GF-D8 (cell line): ENCODE measurements around the gene FGF1.

Source experiments
- DNase-seq: peaks from one replicate; lab custom pipeline; 2025; lab: John Stamatoyannopoulos, UW

Gene FGF1

DNA sequence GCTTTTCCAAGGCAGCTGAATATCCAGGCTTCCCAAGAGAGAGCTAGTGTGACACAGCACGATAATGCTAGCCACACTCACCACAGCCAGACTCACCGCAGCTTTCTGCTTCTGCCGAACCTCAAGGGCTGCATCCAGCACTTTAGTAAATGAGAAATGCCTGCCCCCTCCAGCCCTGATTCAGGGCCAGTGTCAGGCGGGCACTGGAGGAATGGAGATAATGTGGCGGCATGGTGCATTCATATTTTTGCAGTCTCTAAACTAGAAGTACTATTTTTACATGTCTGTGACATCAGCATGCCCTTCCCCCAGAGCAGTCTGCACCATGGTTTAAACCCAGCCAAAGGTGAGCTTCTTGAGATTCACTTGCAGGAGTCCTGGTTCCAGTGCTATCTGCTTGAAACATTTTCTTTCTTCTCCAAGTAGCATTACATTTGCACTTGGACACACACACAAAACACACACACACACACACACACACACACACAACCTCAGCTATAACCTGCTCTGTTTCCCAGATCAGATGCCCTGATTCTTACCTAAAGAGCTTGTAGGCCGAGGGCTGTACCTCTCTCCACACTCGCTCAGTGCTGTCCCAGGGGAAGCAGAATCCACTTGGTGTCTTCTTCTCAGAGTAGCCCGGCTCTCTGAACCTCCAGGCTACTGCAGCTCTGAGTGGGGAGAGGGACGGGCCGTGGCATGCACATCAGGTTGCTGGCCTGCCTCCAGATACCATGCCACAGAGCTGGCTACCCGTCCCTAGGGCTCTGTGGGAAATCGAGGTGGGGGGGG lies at the start of gene FGF1:
TSS of gene FGF1 (minus strand) at position 673 of the 792 bp plus-strand sequence. CDS start 71,963 bp downstream, outside the sequence.
- DNase-seq, result no peak

DNA sequence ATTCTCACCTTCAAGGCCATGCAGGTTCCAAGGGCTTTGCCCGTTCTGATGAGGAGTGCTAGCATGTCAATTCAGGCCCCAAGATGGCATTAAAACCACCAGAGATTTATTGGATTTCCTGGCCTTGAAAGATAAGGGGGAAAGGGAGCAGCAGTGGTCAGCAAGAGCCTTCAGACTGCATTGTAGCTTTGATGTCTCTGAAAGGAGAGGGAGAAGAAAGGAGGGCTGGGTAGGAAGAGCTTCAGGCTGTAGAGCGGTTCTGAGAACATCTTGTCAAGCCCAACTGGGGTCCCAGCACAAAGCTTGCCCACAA lies 41.8 kb upstream of the FGF1 start:
- DNase-seq, result no peak

DNA sequence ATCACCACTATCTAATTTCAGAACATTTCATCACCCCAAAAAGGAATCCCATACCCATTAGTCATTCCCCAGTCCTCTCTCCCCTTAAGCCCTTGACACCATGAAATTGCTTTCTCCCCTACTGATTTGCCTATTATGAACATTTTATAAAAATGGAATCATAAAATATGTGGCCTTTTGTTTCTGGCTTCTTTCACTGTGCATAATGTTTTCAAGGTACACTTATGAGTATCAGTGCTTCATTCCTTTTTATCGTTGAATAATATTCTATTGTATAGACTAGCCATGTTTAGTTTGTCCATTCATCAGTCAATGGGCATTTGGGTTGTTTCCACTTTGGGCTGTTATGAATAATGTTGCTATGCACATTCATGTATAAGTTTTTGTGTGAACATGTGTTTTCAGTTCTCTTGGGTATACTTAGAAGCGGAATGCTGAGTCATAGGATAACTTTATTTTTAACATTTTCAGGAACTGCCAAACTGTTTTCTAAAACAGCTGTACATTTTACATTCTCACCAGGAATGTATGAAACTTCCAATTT lies 40.4 kb upstream of the FGF1 start:
- no peak for DNase-seq

DNA sequence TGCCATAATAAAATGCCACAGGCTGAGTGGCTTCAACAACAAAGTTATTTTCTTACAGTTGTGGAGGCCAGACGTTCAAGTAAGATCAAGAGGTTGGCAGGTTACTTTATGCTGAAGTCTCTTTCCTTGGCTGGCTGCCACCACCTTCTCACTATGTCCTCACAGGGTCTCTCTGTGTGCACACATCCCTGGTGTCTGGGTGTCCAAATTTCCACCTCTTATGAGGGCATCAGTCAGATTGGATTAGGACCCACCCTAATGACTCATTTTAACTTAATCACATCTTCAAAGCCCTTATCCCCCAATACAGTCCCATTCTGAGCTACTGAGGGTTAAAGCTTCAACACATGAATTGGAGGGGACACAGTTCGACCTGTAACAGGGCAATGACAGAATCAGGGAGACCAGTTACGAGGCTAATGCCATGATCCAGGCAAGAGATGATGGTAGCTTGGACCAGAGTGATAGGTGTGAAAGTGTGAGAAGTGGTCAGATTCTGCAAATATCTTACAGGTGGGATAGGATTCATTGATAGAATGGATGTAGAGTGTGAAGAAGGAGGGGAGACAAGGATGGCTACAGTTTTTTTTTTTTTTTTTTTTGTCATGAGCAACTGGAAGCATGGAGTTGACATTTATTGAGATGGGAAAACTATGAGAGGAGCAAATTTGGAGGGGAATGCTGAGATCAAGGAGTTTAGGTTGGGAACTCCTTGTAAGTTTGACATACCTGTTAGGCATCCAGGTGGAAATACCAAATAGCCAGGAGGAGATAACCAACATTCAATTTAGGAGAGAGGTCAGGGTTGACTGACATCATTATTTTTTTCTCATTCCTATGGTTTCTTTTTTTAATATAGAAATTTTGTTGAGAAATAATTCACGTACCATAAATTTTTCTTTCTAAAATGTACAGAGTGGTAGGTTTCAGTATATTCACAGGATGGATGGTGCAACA lies 39.6 kb upstream of the FGF1 start:
- no peak for DNase-seq

DNA sequence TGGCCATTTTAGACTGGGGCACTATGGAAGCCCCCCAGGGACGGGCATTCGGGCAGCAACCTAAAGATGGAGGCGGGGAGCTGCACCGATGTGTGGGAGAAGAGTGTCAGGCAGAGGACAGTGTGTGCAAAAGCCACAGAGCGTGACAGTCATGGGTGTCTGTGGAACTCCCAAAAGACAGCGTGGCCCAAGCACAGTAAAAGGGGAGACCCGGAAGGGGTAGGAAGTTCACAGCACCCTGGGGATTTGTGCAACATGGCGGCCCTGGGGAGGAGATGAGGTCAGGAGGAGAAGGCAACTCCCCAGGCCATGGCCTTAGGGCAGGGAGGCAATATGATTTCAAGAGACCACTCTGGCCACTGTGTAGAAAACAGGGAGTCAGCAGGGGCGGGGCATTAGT lies 38.9 kb upstream of the FGF1 start:
- DNase-seq, result no peak

DNA sequence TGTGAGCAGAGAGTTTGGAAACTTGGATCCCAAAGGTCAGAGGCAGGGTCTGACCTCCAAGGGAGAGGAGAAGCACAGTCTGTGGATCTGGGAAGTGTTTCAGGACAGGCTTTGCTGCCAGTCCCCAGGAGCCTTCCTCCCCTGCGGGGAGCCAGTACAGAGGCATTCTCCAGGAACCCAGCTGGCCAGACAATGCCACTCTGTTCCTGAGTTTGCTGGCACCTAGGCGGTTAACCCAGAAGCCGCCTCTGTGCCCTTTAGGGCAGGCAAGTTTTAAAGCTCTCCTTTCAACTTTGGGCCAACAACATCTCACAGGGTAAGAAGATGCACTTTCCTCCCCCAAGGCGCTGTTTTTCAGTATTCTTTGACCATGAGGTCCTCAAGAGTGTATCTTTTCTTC lies 37.0 kb upstream of the FGF1 start:
- DNase-seq, result no peak

DNA sequence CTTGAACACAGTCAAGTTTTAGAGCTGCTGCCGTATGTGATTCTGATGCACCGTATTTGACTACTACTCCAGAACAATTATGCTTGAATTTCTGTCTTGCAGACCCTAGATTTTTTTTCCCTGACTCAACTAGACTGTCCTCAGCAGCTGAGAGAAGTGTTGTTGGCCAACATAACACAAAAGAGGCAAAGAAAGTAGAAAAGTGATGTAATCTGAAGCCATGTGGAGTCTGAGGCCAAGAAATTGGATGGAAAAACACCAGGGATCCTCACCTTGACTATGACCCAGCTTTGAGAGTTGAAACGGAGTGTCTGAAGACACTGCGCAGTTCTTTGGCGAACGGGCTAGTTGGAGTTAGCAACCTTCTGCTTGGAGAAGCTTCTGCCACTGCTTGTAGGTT lies 36.3 kb upstream of the FGF1 start:
- DNase-seq, result no peak

DNA sequence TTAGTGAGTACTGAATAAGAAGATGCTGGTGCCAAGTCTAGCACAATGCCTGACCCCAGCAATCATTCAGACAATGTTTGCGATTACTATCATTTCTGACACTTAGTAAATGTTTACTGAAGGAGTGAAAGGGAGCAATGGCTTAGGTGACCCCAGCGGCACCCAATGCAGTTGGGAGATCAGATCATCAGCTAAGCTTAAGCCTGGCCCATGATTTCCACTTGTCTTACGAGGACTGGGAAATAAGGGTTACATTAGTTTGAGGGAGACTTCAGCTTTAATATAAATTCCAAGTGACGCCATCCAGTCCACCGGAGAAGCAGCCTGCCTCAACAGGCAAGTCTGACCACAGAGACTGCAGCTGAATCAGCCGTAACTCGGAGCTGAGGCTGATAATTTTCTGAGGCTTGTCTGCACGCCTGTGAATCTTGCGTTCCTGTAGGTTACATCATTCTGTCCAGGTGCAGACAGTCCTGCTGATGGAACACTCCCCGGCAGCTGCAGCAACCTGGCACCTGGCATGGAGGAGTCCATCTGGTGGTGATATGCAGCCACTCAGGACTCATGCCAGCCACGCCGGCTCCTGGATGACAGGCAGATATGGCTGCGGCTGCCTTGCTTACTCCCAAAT lies 34.9 kb upstream of the FGF1 start:
- DNase-seq, result no peak

DNA sequence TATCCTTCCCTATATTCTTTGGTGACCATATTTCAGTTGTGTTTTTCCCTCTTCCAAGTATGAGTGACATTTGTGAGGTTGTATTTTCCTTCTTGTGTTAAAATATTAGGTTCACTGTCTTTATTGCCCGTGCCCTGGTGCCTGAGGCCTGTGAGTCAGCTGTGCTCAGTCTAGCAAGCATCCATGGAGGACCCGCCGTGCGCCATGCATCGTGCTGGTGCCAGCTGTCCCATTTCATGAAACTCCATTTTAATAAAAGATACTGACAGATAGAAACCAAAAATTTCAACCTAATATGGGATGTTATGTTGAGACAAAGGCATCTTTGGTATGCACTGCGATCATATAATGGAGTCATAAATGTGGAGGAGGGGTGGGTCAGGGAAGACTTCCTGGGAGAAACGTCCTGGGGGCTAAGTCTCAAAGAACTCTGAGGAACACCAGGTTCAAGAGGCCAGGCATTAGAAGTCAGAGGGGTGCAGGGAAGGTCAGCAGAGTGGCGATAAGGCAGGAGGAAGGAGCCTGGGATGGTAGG lies 34.0 kb upstream of the FGF1 start:
- DNase-seq, result no peak

DNA sequence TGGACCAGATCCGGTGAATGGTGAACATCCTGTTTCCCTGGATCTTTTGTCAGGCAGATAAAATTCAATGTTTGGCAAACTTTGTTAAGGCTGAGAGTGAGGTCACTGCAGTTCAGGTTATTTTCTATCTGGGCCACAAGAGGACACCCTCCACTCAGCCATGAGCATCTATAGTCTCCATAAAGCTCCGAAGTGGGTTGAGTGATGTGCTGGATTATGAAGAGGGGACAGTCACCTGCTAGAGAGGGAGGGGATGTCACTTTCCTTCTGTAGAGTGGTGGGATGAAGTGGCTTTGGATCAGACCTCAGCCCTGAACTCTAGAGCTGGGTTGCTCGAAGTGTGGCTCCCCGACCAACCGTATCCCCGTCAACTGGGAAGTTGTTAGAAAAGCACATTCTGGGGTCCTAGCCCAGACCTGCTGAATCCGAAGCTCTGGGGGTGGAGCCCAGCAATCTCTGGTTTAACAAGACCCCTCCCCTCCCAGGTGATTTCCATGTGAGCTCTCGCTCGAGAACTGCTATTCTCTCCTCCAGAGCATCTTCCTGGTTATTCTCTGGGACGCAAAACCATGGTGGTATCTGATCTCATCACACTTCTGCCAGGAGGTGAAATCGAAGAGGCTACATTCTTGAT lies 31.8 kb upstream of the FGF1 start:
- no peak for DNase-seq

DNA sequence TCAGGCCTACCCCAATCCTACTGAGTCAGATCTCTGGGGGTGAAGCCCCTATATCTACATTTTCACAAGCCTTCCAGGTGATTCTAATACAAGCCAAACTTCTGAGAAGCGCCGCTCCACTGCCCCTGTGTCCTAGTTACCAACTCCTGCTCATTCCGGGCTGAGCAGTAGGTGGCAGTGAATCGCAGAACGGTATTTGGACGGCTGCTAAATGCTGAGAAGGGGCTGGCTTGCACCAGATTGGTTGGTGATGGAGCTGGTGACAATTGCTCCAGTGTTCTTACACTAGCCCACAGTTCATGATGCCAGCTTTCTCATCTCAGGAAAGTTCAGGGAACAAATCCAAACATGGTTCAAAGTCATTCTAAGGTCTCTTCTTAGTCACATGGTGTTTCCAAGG lies 31.1 kb upstream of the FGF1 start:
- DNase-seq, result no peak

DNA sequence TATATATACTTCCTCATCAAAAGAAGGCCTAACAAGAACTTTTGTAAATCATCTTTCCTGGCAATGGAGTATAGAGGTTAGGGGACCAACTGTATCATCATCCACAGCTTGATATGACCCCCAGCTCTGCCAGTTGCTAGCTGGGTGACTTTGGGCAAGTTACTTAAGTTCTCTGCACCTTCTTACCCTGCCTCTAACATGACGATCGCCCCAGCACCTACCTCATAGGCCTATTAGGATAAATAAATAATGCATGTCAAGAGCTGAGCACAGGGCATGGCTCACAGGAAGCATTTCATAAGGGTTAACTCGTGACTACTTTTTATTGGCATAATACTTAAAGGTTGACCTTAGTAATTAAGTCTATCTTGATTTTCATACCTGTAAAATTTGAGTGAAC lies 29.4 kb upstream of the FGF1 start:
- DNase-seq, result no peak

DNA sequence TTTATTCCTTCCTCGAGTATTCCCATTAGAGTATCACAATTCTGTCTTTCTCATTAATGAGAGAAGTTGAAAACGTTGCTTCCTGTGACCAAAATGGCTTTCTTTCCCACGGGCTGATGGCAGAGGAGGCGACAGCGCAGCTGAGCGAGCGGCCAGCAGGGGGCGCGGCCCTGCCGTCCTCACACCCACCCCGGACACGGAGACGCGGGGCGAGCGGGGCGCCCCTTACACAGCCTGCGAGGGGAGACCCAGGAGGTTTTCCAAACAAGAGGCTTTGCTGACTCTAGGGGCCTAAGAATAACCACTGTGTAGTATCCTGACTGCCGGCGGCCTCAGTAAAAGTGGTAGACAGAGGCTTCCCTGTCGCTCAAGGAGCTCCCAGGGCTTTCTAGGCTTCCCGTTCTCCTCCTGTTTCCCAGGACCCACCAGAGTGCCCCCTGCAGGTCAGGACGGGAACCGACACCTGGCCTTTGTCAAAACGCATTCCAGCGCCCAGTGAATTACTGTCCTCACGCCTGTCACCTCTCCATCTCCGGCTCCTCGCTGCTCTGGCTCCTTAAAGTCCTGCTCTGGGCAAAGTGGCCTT lies 27.3 kb upstream of the FGF1 start:
- peak; percentile 44 for DNase-seq

DNA sequence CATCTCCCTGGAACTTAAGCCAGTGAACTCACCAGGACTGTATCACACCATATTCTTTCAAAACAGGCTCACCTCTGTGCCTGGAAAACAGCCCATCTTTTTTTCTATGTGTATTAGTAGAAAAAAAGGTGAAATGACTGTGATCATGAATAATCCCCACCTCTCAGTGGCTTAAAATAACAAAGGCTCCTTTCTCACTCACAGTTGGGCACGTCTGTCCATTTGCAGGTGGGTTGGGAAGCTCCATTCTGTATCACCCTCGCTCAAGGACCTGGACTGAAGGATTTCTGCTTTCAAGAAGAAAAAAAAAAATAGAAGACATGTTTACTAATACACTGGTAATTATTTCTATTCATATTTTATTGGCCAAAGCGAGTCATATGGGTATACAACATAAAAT lies 17.3 kb upstream of the FGF1 start:
- DNase-seq, result no peak

DNA sequence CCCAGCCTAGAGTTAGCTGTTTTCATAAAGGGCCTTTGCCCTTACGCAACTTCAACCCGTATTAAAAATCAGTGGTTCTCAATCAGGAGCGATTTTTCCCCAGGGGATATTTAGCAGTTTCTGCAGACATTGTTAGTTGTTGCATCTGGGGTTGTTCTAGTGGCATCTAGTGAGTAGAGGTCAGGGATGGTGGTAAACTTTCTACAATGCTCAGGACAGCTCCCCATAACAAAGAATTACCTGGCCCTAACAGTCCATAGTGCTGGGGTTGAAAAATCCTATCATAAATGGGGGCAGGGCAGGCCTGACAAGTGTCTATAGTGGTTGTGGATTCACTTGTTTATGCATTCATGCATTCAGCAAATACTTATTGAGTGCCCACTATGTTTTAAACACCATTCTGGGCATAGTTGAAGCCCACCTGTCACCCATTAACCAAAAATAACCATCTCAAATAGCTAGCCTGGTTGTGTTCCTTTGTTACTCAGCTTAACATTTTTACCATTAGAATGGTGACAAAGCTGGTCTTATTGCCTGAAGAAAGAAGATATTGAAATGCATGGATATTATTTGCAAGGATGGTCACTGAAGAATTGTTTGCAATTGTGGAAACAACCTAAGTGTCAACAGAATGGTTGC lies 15.9 kb upstream of the FGF1 start:
- no peak for DNase-seq

DNA sequence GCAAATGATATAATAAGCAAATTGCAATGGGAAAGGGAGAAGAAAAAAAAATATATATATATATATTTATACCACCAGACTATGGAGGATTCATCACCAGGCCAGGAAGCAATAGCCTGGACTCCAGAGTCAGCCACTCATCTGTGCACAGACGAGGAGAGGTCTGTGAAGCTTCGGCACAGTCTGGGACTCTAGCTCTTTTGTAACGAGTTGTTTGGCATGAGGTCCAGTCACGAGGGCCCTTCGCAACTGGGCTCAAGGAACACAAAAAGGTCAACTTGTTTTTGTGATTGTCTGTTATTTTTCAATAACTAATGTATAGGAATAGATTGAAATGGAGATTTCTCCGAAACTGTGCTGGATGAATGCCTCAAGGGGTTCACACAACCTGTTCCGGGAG lies 14.7 kb upstream of the FGF1 start:
- no peak for DNase-seq

DNA sequence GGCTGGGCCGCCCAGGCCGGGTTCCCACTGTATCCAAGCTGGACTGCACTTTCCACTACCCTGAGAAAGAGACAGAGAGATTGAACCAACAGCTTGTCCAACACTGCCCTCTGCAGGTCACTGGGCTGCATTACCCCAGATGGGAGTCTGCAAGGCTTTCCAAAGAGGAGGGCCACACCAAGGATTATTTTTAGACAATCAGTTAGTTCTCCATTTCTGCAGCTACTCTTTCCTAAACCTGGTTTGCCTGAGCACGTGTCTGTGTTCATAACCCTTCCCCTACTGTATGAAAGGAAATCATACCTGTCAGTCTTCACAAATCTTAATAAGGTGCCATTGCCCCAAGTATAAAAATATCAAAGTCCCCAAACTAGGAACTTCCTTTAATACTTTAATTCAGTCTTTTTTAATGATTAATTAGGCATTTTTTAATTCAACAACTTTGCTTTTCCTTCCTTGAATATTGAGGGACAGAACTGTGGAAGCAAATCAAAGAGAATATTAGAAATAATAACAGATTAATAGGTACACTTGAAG lies 13.4 kb upstream of the FGF1 start:
- DNase-seq, result peak; percentile 48

DNA sequence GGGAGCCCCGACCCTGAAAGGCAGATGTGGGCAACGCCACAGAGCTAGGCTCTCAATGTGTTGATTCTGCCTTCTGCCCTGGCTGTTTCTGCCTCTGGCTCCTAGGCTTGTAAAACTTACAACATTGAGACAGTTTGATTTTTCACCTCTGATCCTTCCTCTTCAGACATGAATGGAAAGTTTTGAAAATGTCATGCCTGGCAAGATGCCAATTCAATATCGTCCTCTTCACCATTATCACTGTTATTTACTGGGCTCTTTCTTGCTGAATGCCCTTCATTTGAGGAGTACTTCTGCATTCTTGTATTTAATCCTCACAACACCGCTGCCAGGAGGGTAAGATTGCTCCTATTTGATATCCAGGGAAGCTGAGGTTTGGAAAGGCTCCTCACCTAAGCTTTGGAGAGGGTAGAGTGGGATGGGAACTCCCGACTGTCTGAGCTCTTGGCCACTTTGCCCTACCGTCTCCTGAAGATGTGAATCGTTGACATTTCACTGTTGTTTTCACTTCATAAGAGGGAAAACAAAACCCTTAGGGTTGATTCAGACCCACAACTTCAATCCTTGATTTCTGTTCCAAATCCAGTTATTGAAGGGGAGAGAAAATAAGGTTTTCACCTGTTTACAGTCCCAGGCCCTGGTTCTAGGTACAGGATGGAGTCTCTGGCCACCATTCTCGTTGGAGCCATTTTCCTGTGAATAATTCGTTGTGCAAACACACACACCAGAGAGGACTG lies 12.7 kb upstream of the FGF1 start:
- no peak for DNase-seq

DNA sequence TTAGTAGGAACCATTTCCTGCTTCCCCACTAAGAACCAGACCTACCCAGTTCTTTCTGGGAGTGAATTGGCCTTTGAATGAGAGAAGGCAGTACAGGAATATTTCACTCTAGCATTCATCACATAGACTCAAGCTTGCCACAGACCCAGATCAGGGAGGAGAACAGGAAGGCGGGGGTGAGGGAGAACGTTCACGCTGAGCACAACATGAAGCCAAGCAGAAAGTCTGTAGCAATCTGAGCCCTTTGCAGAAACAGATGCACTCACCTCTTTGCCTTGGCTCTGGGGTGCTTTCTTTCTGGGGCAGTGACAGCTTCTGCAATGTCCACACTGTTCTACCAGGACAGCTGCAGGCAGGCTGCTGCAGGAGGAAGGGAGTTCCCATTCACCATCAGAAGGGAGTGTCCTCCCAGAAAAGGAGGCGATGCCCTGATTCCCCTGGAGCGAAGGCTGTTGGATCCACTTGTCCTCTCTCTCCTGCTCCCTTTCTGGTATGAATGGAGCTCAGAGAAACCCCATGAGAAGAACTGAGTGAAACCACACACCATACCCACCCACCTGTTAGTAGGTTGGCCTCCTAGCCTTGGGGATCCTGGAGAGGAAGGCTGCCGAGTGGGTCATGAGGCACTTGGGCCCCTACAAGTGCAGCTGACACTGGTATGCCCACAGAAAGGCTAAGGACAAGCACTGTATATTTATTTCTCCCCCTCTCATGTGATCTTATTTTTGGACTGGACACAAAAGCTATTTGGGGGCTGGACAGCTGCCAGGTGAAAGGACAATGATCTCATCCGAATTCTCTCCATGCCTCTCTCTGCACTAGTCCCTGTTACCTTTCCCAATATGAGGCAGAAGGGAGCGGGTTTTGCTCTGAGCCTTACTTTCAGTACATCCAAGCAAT lies 11.7 kb upstream of the FGF1 start:
- no peak for DNase-seq
